Measurements from ENCODE around the gene ZNF133.

The ZNF133 gene

DNA sequence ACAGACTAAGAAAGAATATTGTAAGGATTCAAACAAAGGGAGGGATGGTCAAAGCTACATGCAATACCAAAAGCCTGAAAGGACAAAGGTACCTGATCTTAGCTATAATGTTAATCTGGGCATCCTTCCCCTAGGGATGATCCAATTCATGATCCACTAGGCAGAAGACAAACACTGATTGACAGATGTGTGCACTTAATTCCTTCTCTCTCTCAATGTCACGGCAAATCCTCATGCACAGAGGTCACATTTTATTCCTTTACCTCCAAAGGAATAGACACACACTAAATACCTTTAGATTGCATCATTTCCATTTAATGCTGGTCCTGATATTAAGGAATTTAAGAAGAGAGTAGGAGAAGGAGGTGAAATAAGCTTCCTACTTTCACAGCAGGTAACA, 73.4 kb downstream of the ZNF133 start:
- DNase-seq (ENCODE audit: low read depth in 3 of 3, low spot score in 1 of 3) = no peak

DNA sequence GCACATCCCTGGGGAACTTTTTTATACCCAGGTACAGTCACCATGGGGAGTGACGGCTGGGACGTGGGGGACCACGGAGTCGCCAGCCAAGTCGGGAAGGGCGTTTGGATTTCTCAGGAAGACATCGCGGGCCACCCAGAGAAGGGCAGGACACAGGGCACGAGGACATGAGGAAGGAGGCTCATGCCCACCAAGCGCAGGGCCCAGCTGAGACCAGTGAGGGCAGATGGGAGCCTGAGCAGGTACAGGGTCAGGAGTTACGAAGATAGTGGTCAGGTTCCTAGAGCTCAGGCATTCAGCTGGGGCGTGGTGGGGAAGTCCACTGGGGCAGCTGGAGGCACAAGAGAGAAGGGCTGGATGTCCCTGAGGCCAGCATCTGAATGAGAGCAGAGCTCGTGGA, 74.6 kb downstream of the ZNF133 start:
- DNase-seq (ENCODE audit: low read depth in 3 of 3, low spot score in 1 of 3) = no peak

DNA sequence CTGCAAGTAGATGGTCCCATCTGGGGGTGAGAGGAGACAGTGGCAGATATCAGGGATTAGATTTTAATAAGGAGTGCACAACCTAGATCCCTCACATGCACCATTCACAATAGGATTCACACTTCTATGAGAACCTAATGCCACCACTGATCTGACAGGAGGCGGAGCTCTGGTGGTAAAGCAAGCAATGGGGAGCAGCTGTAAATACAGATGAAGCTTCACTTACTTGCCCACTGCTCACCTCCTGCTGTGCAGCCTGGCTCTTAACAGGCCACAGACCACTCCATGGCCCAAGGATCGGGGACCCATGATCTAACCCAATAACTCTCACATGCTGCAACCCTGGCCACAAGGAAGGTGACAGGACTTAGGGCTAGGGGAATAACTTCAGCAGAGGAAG, 75.4 kb downstream of the ZNF133 start:
- DNase-seq (ENCODE audit: low read depth in 3 of 3, low spot score in 1 of 3) = no peak

- DNase-seq (ENCODE audit: low read depth in 3 of 3, low spot score in 1 of 3) = no peak
These were observed 76.4 kb downstream of the ZNF133 start for GRCh38 chr20:18364768-18365167.

All from stimulated activated CD4-positive, alpha-beta T cell treated with anti-CD3 and anti-CD28 coated beads, TNF-alpha, amount 100 ng/mL, for 1 hour (primary cell).